ENCODE data around the gene PJVK. TPM values are rescaled to one million over a fixed set of nuclear protein-coding genes. Genes with fewer than 3 reads are reported as not detected.

Gene PJVK
- total and polyA plus RNA-seq, 2 of the 13 experiments (the other 11 are each of a cell fraction or from before 2014, with no cell fraction given) = 1.2 to 2.6 TPM

DNA sequence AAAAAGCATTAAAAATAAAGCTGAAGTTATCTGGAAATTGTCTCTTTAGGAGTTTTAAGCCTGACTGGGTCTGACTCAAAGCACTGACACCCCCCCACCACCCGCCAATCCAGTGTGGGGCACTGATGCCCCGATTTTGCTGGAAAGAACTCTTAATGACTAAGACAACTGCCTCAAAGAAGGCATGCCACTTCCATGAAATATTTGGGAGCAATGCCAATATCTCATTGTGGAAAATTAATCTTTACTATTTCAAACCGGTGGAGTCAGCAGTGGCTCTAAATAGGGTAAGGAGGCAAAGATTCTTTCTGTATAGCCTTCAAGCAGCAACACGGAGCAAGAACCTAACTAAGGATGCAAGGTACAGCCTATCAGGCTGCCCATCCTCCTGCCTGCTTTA is 22.8 kb downstream of the PJVK start:
- 98% methylated on average over 4 of the region's 4 CpGs for WGBS (ENCODE audit: low lambda C conversion rate)
- H3K9ac ChIP-seq (ENCODE audit: insufficient read depth, low read depth, low read length) = no peak overlapping the region
- H3K79me2 ChIP-seq (ENCODE audit: insufficient read depth, low read length) = peaks cover 21% of the 10 kb centered on the region
- no peak overlapping the region for H3K4me3 ChIP-seq (replicated peaks in 1 of 3; ENCODE audit: insufficient read depth in 1 of 3, low read depth in 2 of 3, low read length in 3 of 3)
- ATAC-seq = no peak
- TF ChIP-seq ZNF501 (CRISPR knock-in tag; IDR thresholded peaks at IDR 0.05) = no peak
- TF ChIP-seq, protein P1, sequence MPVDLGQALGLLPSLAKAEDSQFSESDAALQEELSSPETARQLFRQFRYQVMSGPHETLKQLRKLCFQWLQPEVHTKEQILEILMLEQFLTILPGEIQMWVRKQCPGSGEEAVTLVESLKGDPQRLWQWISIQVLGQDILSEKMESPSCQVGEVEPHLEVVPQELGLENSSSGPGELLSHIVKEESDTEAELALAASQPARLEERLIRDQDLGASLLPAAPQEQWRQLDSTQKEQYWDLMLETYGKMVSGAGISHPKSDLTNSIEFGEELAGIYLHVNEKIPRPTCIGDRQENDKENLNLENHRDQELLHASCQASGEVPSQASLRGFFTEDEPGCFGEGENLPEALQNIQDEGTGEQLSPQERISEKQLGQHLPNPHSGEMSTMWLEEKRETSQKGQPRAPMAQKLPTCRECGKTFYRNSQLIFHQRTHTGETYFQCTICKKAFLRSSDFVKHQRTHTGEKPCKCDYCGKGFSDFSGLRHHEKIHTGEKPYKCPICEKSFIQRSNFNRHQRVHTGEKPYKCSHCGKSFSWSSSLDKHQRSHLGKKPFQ (CRISPR knock-in tag; IDR thresholded peaks at IDR 0.05; ENCODE audit: insufficient replicate concordance) = no peak
- no peak for TF ChIP-seq ZNF784 (CRISPR knock-in tag; IDR thresholded peaks at IDR 0.05; ENCODE audit: borderline replicate concordance)
- TF ChIP-seq FIP1L1 (IDR thresholded peaks at IDR 0.05; ENCODE audit: borderline replicate concordance, insufficient read depth, low read depth, low read length) = no peak
- no peak for TF ChIP-seq ZNF879 (CRISPR knock-in tag; IDR thresholded peaks at IDR 0.05)
- no peak for TF ChIP-seq ZNF839 (CRISPR knock-in tag; IDR thresholded peaks at IDR 0.05; ENCODE audit: borderline replicate concordance)
- TF ChIP-seq PCBP2 (optimal IDR thresholded peaks at IDR 0.05; ENCODE audit: low read depth, low read length, poor library complexity, severe bottlenecking) = no peak
- TF ChIP-seq, protein P2, sequence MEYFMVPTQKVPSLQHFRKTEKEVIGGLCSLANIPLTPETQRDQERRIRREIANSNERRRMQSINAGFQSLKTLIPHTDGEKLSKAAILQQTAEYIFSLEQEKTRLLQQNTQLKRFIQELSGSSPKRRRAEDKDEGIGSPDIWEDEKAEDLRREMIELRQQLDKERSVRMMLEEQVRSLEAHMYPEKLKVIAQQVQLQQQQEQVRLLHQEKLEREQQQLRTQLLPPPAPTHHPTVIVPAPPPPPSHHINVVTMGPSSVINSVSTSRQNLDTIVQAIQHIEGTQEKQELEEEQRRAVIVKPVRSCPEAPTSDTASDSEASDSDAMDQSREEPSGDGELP (IDR thresholded peaks at IDR 0.05; ENCODE audit: borderline replicate concordance, low read depth) = no peak
- no peak for TF ChIP-seq LBX2 (CRISPR knock-in tag; IDR thresholded peaks at IDR 0.05; ENCODE audit: borderline replicate concordance)
- no peaks in the 10 kb centered on the region; a peak in 1 of 5 replicates for H3K27me3 ChIP-seq (ENCODE audit: control insufficient read depth in 1 of 2, insufficient read depth in 2 of 2, low read length in 2 of 2)
- H3K4me2 ChIP-seq (ENCODE audit: low read depth, low read length) = no peak overlapping the region
- intact Hi-C loops (cut with micrococcal nuclease; ENCODE audit: unreplicated experiment) (no loop called here), in situ Hi-C loops (cut with HindIII; ENCODE audit: extremely low pct_ligation_motif_present, low pct_unique_long_range_greater_than_20kb) (no loop called here)
- DNase-seq (ENCODE audit: low spot score) = no peak
- H3K27ac ChIP-seq (ENCODE audit: extremely low read length, insufficient read depth, low read length) = no peak overlapping the region
- peaks cover 28% of the 10 kb centered on the region for H3K4me1 ChIP-seq (ENCODE audit: insufficient read depth, low read length)
- no TSS peak for BruUV-seq (replicated peaks)
- ChIA-PET POLR2A (interaction anchor here (4.2 kb wide), 1 partner anchor 23 kb away, joined by 26 read pairs; the partner anchor contains the start of genes PJVK and PRKRA), CTCF (ENCODE audit: low intra/inter-chr PET ratio, low total read pairs) (no interaction called here)
- no peak for FAIRE-seq
- H3K9me3 ChIP-seq (ENCODE audit: low read length) = no peaks in the 10 kb centered on the region
- no peaks in the 10 kb centered on the region for H3K36me3 ChIP-seq (replicated peaks in 1 of 2; ENCODE audit: control insufficient read depth in 1 of 2, insufficient read depth in 2 of 2, low read length in 2 of 2)
- no peak overlapping the region for H2AFZ ChIP-seq (ENCODE audit: low read length)
- H4K20me1 ChIP-seq (ENCODE audit: insufficient read depth, low read length) = no peaks in the 10 kb centered on the region
